Measurements from ENCODE around the gene DPYD. TPM values are rescaled to one million over a fixed set of nuclear protein-coding genes. Genes with fewer than 3 reads are reported as not detected.
A peak's percentile ranks its signal among the peaks of the same experiment; 100 is the strongest.

DPYD gene
- total and polyA plus RNA-seq, 10 of the 15 experiments (the other 5 are each of a cell fraction or from before 2014, with no cell fraction given), result 5.7 to 23.8 (median 10.2) TPM

GRCh38 chr1:97090725-97091124, 830.1 kb downstream of the DPYD start:
- Histone ChIP-seq H3K4me2 (ENCODE audit: control insufficient read depth, insufficient read depth) (no peak overlapping the region), H3K4me3 (no peak overlapping the region), H3K27ac (ENCODE audit: control insufficient read depth, insufficient read depth) (no peak overlapping the region), H3K79me2 (ENCODE audit: control insufficient read depth, insufficient read depth, low read length) (no peaks in the 10 kb centered on the region), H3K9me3 (replicated peaks; ENCODE audit: control insufficient read depth, insufficient read depth, low read length) (no peaks in the 10 kb centered on the region), H2AFZ (ENCODE audit: control insufficient read depth, low read depth, low read length) (no peak overlapping the region), H3K9ac (ENCODE audit: control insufficient read depth, insufficient read depth, low read length) (no peak overlapping the region), H3K27me3 (replicated peaks in 1 of 2; ENCODE audit: control insufficient read depth in 2 of 2, insufficient read depth in 2 of 2, low read length in 1 of 2) (no peaks in the 10 kb centered on the region), H3K4me1 (ENCODE audit: control insufficient read depth, insufficient read depth, low read length) (no peaks in the 10 kb centered on the region), H4K20me1 (ENCODE audit: control insufficient read depth, insufficient read depth) (no peaks in the 10 kb centered on the region), H3K36me3 (ENCODE audit: control insufficient read depth in 2 of 2, insufficient read depth in 2 of 2, low read length in 1 of 2) (no peaks in the 10 kb centered on the region)
- in situ Hi-C loops (cut with MboI) (no loop called here), intact Hi-C loops (cut with micrococcal nuclease; ENCODE audit: unreplicated experiment) (no loop called here)
- ChIA-PET SMC1A (ENCODE audit: uncharacterized antibody, unreplicated experiment) (interaction anchor here (1.5 kb wide), 1 partner anchor 115 kb away, joined by 3 read pairs; no protein-coding TSS in a partner anchor), CTCF (interaction anchor here (0.9 to 1.3 kb wide), 2 partner anchors 13 to 48 kb away, joined by 3 read pairs; no protein-coding TSS in a partner anchor), RAD21 (ENCODE audit: unreplicated experiment) (no interaction called here), POLR2A (no interaction called here)
- WGBS (ENCODE audit: insufficient coverage, insufficient replicate concordance, low lambda C conversion rate, missing lambda C conversion rate), result 20% methylated on average over 3 of the region's 3 CpGs
- DNase-seq (ENCODE audit: low read depth, low spot score) (no peak), ATAC-seq (peak; percentile 46), FAIRE-seq (no peak)
- TF ChIP-seq SREBF2 (IDR thresholded peaks at IDR 0.05; ENCODE audit: low read length), result no peak
- no peak for TF ChIP-seq RBBP5 (conservative IDR thresholded peaks at IDR 0.05)
- TF ChIP-seq CREM (IDR thresholded peaks at IDR 0.05; ENCODE audit: low read depth), result no peak
- no TSS peak for BruUV-seq (replicated peaks)

- ChIA-PET CTCF (no interaction called here), SMC1A (ENCODE audit: uncharacterized antibody, unreplicated experiment) (interaction anchor here (0.6 kb wide), 1 partner anchor 1620 kb away, joined by 3 read pairs; no protein-coding TSS in a partner anchor), POLR2A (no interaction called here), RAD21 (ENCODE audit: unreplicated experiment) (no interaction called here)
- Histone ChIP-seq H3K9ac (ENCODE audit: control insufficient read depth, insufficient read depth, low read length) (no peak overlapping the region), H3K4me3 (no peak overlapping the region), H3K27ac (ENCODE audit: control insufficient read depth, insufficient read depth) (no peak overlapping the region), H3K4me2 (ENCODE audit: control insufficient read depth, insufficient read depth) (no peak overlapping the region), H3K4me1 (ENCODE audit: control insufficient read depth, insufficient read depth, low read length) (no peaks in the 10 kb centered on the region), H3K9me3 (replicated peaks; ENCODE audit: control insufficient read depth, insufficient read depth, low read length) (no peaks in the 10 kb centered on the region), H3K36me3 (ENCODE audit: control insufficient read depth in 2 of 2, insufficient read depth in 2 of 2, low read length in 1 of 2) (no peaks in the 10 kb centered on the region), H2AFZ (ENCODE audit: control insufficient read depth, low read depth, low read length) (no peak overlapping the region), H3K27me3 (replicated peaks in 1 of 2; ENCODE audit: control insufficient read depth in 2 of 2, insufficient read depth in 2 of 2, low read length in 1 of 2) (no peaks in the 10 kb centered on the region), H3K79me2 (ENCODE audit: control insufficient read depth, insufficient read depth, low read length) (no peaks in the 10 kb centered on the region), H4K20me1 (ENCODE audit: control insufficient read depth, insufficient read depth) (no peaks in the 10 kb centered on the region)
- DNase-seq (ENCODE audit: low read depth, low spot score) (no peak), ATAC-seq (no peak), FAIRE-seq (no peak)
- in situ Hi-C loops (cut with MboI), result no loop called here
- WGBS (ENCODE audit: insufficient coverage, insufficient replicate concordance, low lambda C conversion rate, missing lambda C conversion rate), result 39% methylated on average over 7 of the region's 7 CpGs
- no TSS peak for BruUV-seq (replicated peaks)
- intact Hi-C loops (cut with micrococcal nuclease; ENCODE audit: unreplicated experiment), result no loop called here
- TF ChIP-seq IRF3 (IDR thresholded peaks at IDR 0.05) (no peak), FOS (IDR thresholded peaks at IDR 0.05; ENCODE audit: borderline replicate concordance, extremely low read depth, insufficient read length) (no peak), CHD1 (IDR thresholded peaks at IDR 0.05; ENCODE audit: low read depth, low read length) (no peak), CREB1 (IDR thresholded peaks at IDR 0.05; ENCODE audit: low read depth) (no peak), STAT3 (IDR thresholded peaks at IDR 0.05; ENCODE audit: low read depth, low read length) (no peak), SP1 (IDR thresholded peaks at IDR 0.05; ENCODE audit: low read depth, low read length) (no peak), CHD4 (IDR thresholded peaks at IDR 0.05) (no peak), ZBTB33 (IDR thresholded peaks at IDR 0.05) (no peak), SREBF1 (IDR thresholded peaks at IDR 0.05; ENCODE audit: low read length) (no peak), IKZF1 (conservative IDR thresholded peaks at IDR 0.05) (no peak), ZNF622 (IDR thresholded peaks at IDR 0.05) (no peak), KAT2A (conservative IDR thresholded peaks at IDR 0.05; ENCODE audit: control insufficient read depth, low read depth, low read length) (no peak), TCF12 (IDR thresholded peaks at IDR 0.05; ENCODE audit: low read depth, low read length) (no peak)
These were observed 831.7 kb downstream of the DPYD start for GRCh38 chr1:97089173-97089572.

All from GM12878 (cell line).